Kidney (tissue), 14 donors: ENCODE measurements around the gene TMTC1. TPM values are rescaled to one million over a fixed set of nuclear protein-coding genes. Genes with fewer than 3 reads are reported as not detected.

Source experiments
- DNase-seq, 5 donors: peaks; one replicate each; pipeline ENCODE4 v3.0.0-alpha.2; 2013 to 2020
- FAIRE-seq: peaks from 2 replicates; lab custom pipeline; 2012; peaks lifted over from hg19 to GRCh38; lab: Jason Lieb, UNC
- H3K27ac ChIP-seq, 2 donors: one replicate each; pipeline ENCODE4 v1.7.0; 2013; ENCODE audit warnings: low read depth in 2 of 2, low read length in 2 of 2, inconsistent platforms in 1 of 2
- H3K27me3 ChIP-seq: one replicate; pipeline ENCODE4 v1.7.1; 2013; ENCODE audit warnings: low read length, inconsistent platforms; ENCODE audit not compliant: control insufficient read depth, insufficient read depth
- H3K36me3 ChIP-seq, 3 donors: one replicate each; pipeline versions ENCODE4 v1.7.0 to v1.7.1; 2013; ENCODE audit warnings: low read length in 3 of 3, control low read depth in 1 of 3, inconsistent platforms in 1 of 3; ENCODE audit not compliant: insufficient read depth in 3 of 3, control insufficient read depth in 2 of 3
- H3K4me1 ChIP-seq, 3 donors: one replicate each; pipeline versions ENCODE4 v1.7.0 to v1.7.1; 2013; ENCODE audit warnings: low read length in 3 of 3, inconsistent platforms in 1 of 3, low read depth in 1 of 3; ENCODE audit not compliant: control insufficient read depth in 2 of 3, insufficient read depth in 2 of 3
- H3K4me3 ChIP-seq, 3 donors: one replicate each; pipeline versions ENCODE4 v1.7.0 to v1.8.1; 2013; ENCODE audit warnings: low read length in 3 of 3, control low read depth in 1 of 3, inconsistent platforms in 1 of 3
- H3K9ac ChIP-seq, 3 donors: one replicate each; pipeline versions ENCODE4 v1.7.0 to v1.7.1; 2013; ENCODE audit warnings: low read length in 3 of 3, control low read depth in 1 of 3, inconsistent platforms in 1 of 3
- H3K9me3 ChIP-seq, 3 donors: one replicate each; pipeline versions ENCODE4 v1.7.0 to v1.7.1; 2013; ENCODE audit warnings: low read length in 3 of 3, control low read depth in 1 of 3, inconsistent platforms in 1 of 3; ENCODE audit not compliant: control insufficient read depth in 2 of 3, insufficient read depth in 1 of 3
- CTCF ChIP-seq: IDR thresholded peaks from 3 replicates; pipeline ENCODE4 v1.5.1; 2012; ENCODE audit warnings: mild to moderate bottlenecking, moderate library complexity, borderline replicate concordance; ENCODE audit not compliant: insufficient read depth; ENCODE audit errors: extremely low read depth
- intact Hi-C: fragments of 100-400 bp; cut with DNase I; formaldehyde crosslinking; loops from one replicate; pipeline ENCODE4 v1.11.1; 2022
- polyA plus RNA-seq: library from polyadenylated mRNA; stranded (reverse); fragments of 350-450 nt; fragmentation: Illumina TruSeq; extraction: RNeasy Lipid Tissue Mini Kit (QIAGEN cat#74804); gene quantifications from one replicate; pipeline ENCODE4 v1.2.3, GENCODE V29; 2014; ENCODE audit warnings: low read depth, low replicate concordance; ENCODE audit not compliant: insufficient read depth
- total RNA-seq: library from RNA; stranded (reverse); fragmentation: NEBNext Ultra II Directional; extraction: Animal tissue kit (Norgen Biotek cat#: 25700); gene quantifications from one replicate; pipeline ENCODE4 v1.2.1, GENCODE V29; 2021
- donor health status: control.
- donor health status: control.
- donor health status: control.
- donor health status: control.
- donor health status: control.
- donor health status: DM: yes; HTN: yes; CAD: no.
- donor health status: Normal renal cell carcinoma (clear cell type).

Gene TMTC1
- total and polyA plus RNA-seq, 2 donors from 2014 or later, result 10.9 to 58.8 TPM

GRCh38 chr12:29682088-29682487 is 101.7 kb downstream of the TMTC1 start:
- no peaks in the 10 kb centered on the region for H3K27me3 ChIP-seq
- intact Hi-C loops, result no loop called here
- no peak for FAIRE-seq

GRCh38 chr12:29681370-29681769 is 102.4 kb downstream of the TMTC1 start:
- H3K4me3 ChIP-seq, result no peak overlapping the region
- intact Hi-C loops, result no loop called here
- H3K27me3 ChIP-seq, result no peaks in the 10 kb centered on the region
- no peak for FAIRE-seq
- no peak overlapping the region for H3K27ac ChIP-seq
- no peak for TF ChIP-seq CTCF
- no peaks in the 10 kb centered on the region for H3K9me3 ChIP-seq
- H3K9ac ChIP-seq, result no peak overlapping the region
- DNase-seq, result no peak
- H3K4me1 ChIP-seq, result peaks cover 0 to 5% (median 0%) of the 10 kb centered on the region in 3 donors
- no peaks in the 10 kb centered on the region for H3K36me3 ChIP-seq

More at GRCh38 chr12:29682088-29682487, 101.7 kb downstream of the TMTC1 start:
- Histone ChIP-seq H3K4me1 (peaks cover 0 to 5% (median 0%) of the 10 kb centered on the region in 3 donors), H3K9me3 (no peaks in the 10 kb centered on the region), H3K9ac (no peak overlapping the region), H3K4me3 (no peak overlapping the region), H3K36me3 (no peaks in the 10 kb centered on the region), H3K27ac (no peak overlapping the region)
- DNase-seq, result no peak
- no peak for TF ChIP-seq CTCF

- no peak overlapping the region for H3K27ac ChIP-seq
Observed at GRCh38 chr12:29676676-29677075, 107.1 kb downstream of the TMTC1 start.

More at GRCh38 chr12:29676676-29677075, 107.1 kb downstream of the TMTC1 start:
- H3K4me3 ChIP-seq, result no peak overlapping the region
- TF ChIP-seq CTCF, result no peak
- no peak overlapping the region for H3K9ac ChIP-seq
- FAIRE-seq, result no peak
- no peaks in the 10 kb centered on the region for H3K9me3 ChIP-seq
- DNase-seq, result no peak
- H3K36me3 ChIP-seq, result no peaks in the 10 kb centered on the region
- intact Hi-C loops, result no loop called here
- peaks cover 0 to 3% (median 0%) of the 10 kb centered on the region in 3 donors for H3K4me1 ChIP-seq
- H3K27me3 ChIP-seq, result no peaks in the 10 kb centered on the region
